Stimulated activated CD8-positive, alpha-beta memory T cell treated with anti-CD3 and anti-CD28 coated beads, Interleukin-7, amount 100 ng/mL, for 24 hours (primary cell): ENCODE measurements around the gene NAPSA.

Experiments used
- DNase-seq: peaks from one replicate; pipeline ENCODE4 v3.0.0-alpha.2; 2020; ENCODE audit warnings: low read depth

Gene NAPSA

GRCh38 chr19:50314724-50315708 lies 50.4 kb downstream of the NAPSA start:
- no peak for DNase-seq

- no peak for DNase-seq
These were observed 51.5 kb downstream of the NAPSA start for GRCh38 chr19:50313812-50314536.

- no peak for DNase-seq
These were observed 52.2 kb downstream of the NAPSA start for GRCh38 chr19:50312967-50313811.

- no peak for DNase-seq
These were observed 53.5 kb downstream of the NAPSA start for GRCh38 chr19:50311723-50312635.

- no peak for DNase-seq
These were observed 54.5 kb downstream of the NAPSA start for GRCh38 chr19:50310759-50311465.

GRCh38 chr19:50309396-50310125 lies 55.9 kb downstream of the NAPSA start:
- DNase-seq, result no peak

- DNase-seq, result no peak
These were observed 56.4 kb downstream of the NAPSA start for GRCh38 chr19:50308991-50309390.
